ENCODE results near the gene KAZN.

- TF ChIP-seq CTCF (conservative IDR thresholded peaks at IDR 0.05): no peak
- TF ChIP-seq EZH2 (IDR thresholded peaks at IDR 0.05; ENCODE audit: low read depth): no peak
These were observed 161.4 kb downstream of the KAZN start for GRCh38 chr1:14759843-14760242.
